Choroid plexus epithelial cell (primary cell): ENCODE results near the gene ADAM19.

Source experiments
- DNase-seq: peaks from one replicate; pipeline ENCODE4 v3.0.0-alpha.2; 2010; ENCODE audit warnings: low read depth
- H3K4me3 ChIP-seq: 2 replicates; pipeline ENCODE4 v1.5.1; 2011; ENCODE audit warnings: low read depth, mild to moderate bottlenecking, control low read depth, low read length, moderate library complexity
- TF ChIP-seq, protein P1 (sequence below): conservative IDR thresholded peaks from 2 replicates; pipeline ENCODE4 v1.5.1; 2011; ENCODE audit warnings: low read depth, mild to moderate bottlenecking, control low read depth, inconsistent platforms, low read length, moderate library complexity

The ADAM19 gene

GRCh38 chr5:157556615-157557418 is 18.8 kb downstream of the ADAM19 start:
- TF ChIP-seq, protein P1, sequence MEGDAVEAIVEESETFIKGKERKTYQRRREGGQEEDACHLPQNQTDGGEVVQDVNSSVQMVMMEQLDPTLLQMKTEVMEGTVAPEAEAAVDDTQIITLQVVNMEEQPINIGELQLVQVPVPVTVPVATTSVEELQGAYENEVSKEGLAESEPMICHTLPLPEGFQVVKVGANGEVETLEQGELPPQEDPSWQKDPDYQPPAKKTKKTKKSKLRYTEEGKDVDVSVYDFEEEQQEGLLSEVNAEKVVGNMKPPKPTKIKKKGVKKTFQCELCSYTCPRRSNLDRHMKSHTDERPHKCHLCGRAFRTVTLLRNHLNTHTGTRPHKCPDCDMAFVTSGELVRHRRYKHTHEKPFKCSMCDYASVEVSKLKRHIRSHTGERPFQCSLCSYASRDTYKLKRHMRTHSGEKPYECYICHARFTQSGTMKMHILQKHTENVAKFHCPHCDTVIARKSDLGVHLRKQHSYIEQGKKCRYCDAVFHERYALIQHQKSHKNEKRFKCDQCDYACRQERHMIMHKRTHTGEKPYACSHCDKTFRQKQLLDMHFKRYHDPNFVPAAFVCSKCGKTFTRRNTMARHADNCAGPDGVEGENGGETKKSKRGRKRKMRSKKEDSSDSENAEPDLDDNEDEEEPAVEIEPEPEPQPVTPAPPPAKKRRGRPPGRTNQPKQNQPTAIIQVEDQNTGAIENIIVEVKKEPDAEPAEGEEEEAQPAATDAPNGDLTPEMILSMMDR: no peak
- H3K4me3 ChIP-seq: no peak overlapping the region

GRCh38 chr5:157555037-157555640 is 20.4 kb downstream of the ADAM19 start:
- TF ChIP-seq, protein P1: no peak
- DNase-seq: no peak

More at GRCh38 chr5:157556615-157557418, 18.8 kb downstream of the ADAM19 start:
- DNase-seq: no peak

DNA sequence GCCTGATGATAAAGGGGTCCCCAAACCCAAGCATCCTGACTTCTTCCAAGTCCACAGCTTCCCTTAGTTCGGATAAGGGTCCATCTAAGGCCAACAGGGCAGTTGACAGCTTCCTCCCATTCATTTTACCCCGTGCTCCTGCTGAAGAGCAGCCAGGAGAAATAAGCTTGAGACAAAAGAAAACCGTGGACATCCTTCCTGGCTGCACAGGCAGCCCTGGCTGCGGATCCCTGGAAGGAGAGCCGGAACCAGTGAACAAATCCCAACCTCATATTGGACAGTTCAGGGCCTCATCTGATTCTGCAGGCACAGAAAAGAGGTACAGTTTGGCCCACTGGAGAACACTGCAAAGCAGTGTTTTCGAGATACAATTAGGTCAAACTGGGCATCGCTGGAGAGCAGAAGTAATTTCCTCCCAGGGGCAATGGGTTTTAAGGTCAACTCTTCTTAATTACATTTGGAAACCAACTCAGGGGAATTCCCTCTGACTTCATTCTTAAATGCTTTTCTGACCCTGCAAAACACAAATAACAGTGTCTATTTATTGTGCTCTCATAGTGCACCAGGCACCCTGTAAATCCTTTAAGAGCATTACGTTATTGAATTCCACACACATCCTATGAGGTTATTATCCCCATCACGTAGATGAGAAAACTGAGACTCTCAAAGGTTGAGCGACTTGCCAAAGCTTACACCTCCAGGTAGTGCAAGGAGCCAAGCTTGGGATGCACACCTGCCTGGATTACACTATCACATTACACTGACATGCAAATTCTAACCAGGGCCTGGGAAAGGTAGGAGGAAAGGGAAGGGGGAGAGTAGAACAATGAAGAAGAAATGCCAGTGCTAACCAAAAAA is 21.2 kb downstream of the ADAM19 start:
- DNase-seq: no peak
- TF ChIP-seq, protein P1: no peak
- H3K4me3 ChIP-seq: no peak overlapping the region

More at GRCh38 chr5:157555037-157555640, 20.4 kb downstream of the ADAM19 start:
- no peak overlapping the region for H3K4me3 ChIP-seq

GRCh38 chr5:157552650-157553049 is 22.9 kb downstream of the ADAM19 start:
- DNase-seq: no peak
- TF ChIP-seq, protein P1: no peak
- H3K4me3 ChIP-seq: no peak overlapping the region

DNA sequence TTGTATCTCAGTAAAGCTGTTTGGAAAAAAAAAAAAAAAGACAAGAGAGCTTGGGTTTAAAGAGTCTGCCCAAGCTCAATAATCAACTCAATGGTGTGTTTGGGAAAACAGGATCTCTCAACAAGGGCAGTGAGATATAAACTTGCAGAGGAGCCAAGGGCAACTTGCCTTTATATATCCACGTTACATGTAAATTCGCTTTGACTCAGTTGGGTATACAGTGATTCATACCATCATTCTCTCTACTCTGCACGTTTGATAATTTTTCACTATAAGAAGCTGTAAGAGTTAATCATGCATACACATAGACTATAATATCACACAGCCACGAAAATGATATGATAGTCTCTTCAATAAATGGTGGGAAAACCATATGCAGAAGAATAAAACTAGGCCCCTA is 24.9 kb downstream of the ADAM19 start:
- no peak for DNase-seq
- H3K4me3 ChIP-seq: no peak overlapping the region
- TF ChIP-seq, protein P1: no peak

- TF ChIP-seq, protein P1: no peak
- no peak overlapping the region for H3K4me3 ChIP-seq
Observed at GRCh38 chr5:157549954-157550549, 25.5 kb downstream of the ADAM19 start.

More at GRCh38 chr5:157549954-157550549, 25.5 kb downstream of the ADAM19 start:
- DNase-seq: no peak
